Measurements from ENCODE around the gene KANSL1. TPM values are rescaled to one million over a fixed set of nuclear protein-coding genes. Genes with fewer than 3 reads are reported as not detected.
"Not testable (repeated sequence)": the region's sequence is repeated elsewhere in the genome, so short reads cannot be mapped to it uniquely, and the experiment has no call there.

KANSL1 gene
- polyA plus RNA-seq, 3 donors, result 3.1 to 31.9 (median 4.6) TPM

GRCh38 chr17:46224864-46225263, 31.6 kb upstream of the KANSL1 start:
- H3K27ac Mint-ChIP-seq; H3K79me2 ChIP-seq (ENCODE audit: insufficient read depth, low read length); H3K9me3 ChIP-seq (replicated peaks in 1 of 2; ENCODE audit: control insufficient read depth in 1 of 2, insufficient read depth in 1 of 2, low read length in 2 of 2); H3K27me3 Mint-ChIP-seq (ENCODE audit: low read depth in 3 of 3); H3K4me1 Mint-ChIP-seq; H3K9me3 Mint-ChIP-seq; DNase-seq; H3K36me3 Mint-ChIP-seq; H3K27me3 ChIP-seq (ENCODE audit: control insufficient read depth in 2 of 2, insufficient read depth in 2 of 2, low read length in 2 of 2); intact Hi-C loops (cut with micrococcal nuclease); H4K20me1 ChIP-seq (ENCODE audit: insufficient read depth, low read length); H3K4me2 ChIP-seq (replicated peaks; ENCODE audit: extremely low read depth, low read length, poor library complexity, severe bottlenecking); H3K4me1 ChIP-seq (ENCODE audit: control insufficient read depth in 1 of 2, insufficient read depth in 2 of 2, low read length in 2 of 2); H3K36me3 ChIP-seq (replicated peaks in 1 of 2; ENCODE audit: control insufficient read depth in 1 of 2, insufficient read depth in 2 of 2, low read length in 2 of 2): not testable (repeated sequence)
- H3K27ac ChIP-seq (ENCODE audit: low read depth in 1 of 2, low read length in 2 of 2), result peak overlapping the region in 1 of 2 donors; percentile 26
- peak overlapping the region; percentile 87 to 97 for H3K4me3 Mint-ChIP-seq
- WGBS (ENCODE audit: insufficient coverage), result 0% methylated on average over 23 of the region's 54 CpGs
- H2AFZ ChIP-seq (ENCODE audit: insufficient read depth, low read depth, low read length, poor library complexity, severe bottlenecking), result peak overlapping the region; percentile 78
- H3K4me3 ChIP-seq (replicated peaks in 1 of 3; ENCODE audit: low read depth in 2 of 3, low read length in 3 of 3), result peak overlapping the region; percentile 38 to 74 (median 60)
- H3K9ac ChIP-seq (ENCODE audit: insufficient read depth, low read length, poor library complexity, severe bottlenecking), result peak overlapping the region; percentile 59

GRCh38 chr17:46223041-46223440, 29.8 kb upstream of the KANSL1 start:
- H2AFZ ChIP-seq (ENCODE audit: insufficient read depth, low read depth, low read length, poor library complexity, severe bottlenecking); intact Hi-C loops (cut with micrococcal nuclease); H3K27ac ChIP-seq (ENCODE audit: low read depth in 1 of 2, low read length in 2 of 2); H3K9me3 ChIP-seq (replicated peaks in 1 of 2; ENCODE audit: control insufficient read depth in 1 of 2, insufficient read depth in 1 of 2, low read length in 2 of 2); H3K27me3 ChIP-seq (ENCODE audit: control insufficient read depth in 2 of 2, insufficient read depth in 2 of 2, low read length in 2 of 2); H3K36me3 Mint-ChIP-seq; H3K79me2 ChIP-seq (ENCODE audit: insufficient read depth, low read length); H3K4me3 ChIP-seq (replicated peaks in 1 of 3; ENCODE audit: low read depth in 2 of 3, low read length in 3 of 3); DNase-seq; H3K4me1 ChIP-seq (ENCODE audit: control insufficient read depth in 1 of 2, insufficient read depth in 2 of 2, low read length in 2 of 2); H3K4me2 ChIP-seq (replicated peaks; ENCODE audit: extremely low read depth, low read length, poor library complexity, severe bottlenecking); H3K4me1 Mint-ChIP-seq; H3K27ac Mint-ChIP-seq; H4K20me1 ChIP-seq (ENCODE audit: insufficient read depth, low read length); H3K9ac ChIP-seq (ENCODE audit: insufficient read depth, low read length, poor library complexity, severe bottlenecking); H3K27me3 Mint-ChIP-seq (ENCODE audit: low read depth in 3 of 3); H3K36me3 ChIP-seq (replicated peaks in 1 of 2; ENCODE audit: control insufficient read depth in 1 of 2, insufficient read depth in 2 of 2, low read length in 2 of 2); H3K9me3 Mint-ChIP-seq; H3K4me3 Mint-ChIP-seq: not testable (repeated sequence)
- no CpG with 5 or more reads among the region's 2 CpGs for WGBS (ENCODE audit: insufficient coverage)

- H3K4me1 Mint-ChIP-seq, result peaks cover 17% of the 10 kb centered on the region
- Histone ChIP-seq H3K9me3 (replicated peaks in 1 of 2; ENCODE audit: control insufficient read depth in 1 of 2, insufficient read depth in 1 of 2, low read length in 2 of 2) (no peaks in the 10 kb centered on the region), H3K27ac (ENCODE audit: low read depth in 1 of 2, low read length in 2 of 2) (no peak overlapping the region), H3K4me3 (replicated peaks in 1 of 3; ENCODE audit: low read depth in 2 of 3, low read length in 3 of 3) (no peak overlapping the region), H2AFZ (ENCODE audit: insufficient read depth, low read depth, low read length, poor library complexity, severe bottlenecking) (no peak overlapping the region), H3K27me3 (ENCODE audit: control insufficient read depth in 2 of 2, insufficient read depth in 2 of 2, low read length in 2 of 2) (no peaks in the 10 kb centered on the region), H3K36me3 (replicated peaks in 1 of 2; ENCODE audit: control insufficient read depth in 1 of 2, insufficient read depth in 2 of 2, low read length in 2 of 2) (peaks cover 2 to 13% of the 10 kb centered on the region in 2 donors), H3K4me1 (ENCODE audit: control insufficient read depth in 1 of 2, insufficient read depth in 2 of 2, low read length in 2 of 2) (peaks cover 4 to 5% of the 10 kb centered on the region in 2 donors), H3K79me2 (ENCODE audit: insufficient read depth, low read length) (peaks cover 13% of the 10 kb centered on the region), H4K20me1 (ENCODE audit: insufficient read depth, low read length) (no peaks in the 10 kb centered on the region), H3K9ac (ENCODE audit: insufficient read depth, low read length, poor library complexity, severe bottlenecking) (no peak overlapping the region), H3K4me2 (replicated peaks; ENCODE audit: extremely low read depth, low read length, poor library complexity, severe bottlenecking) (no peak overlapping the region)
- no peak for DNase-seq
- TF ChIP-seq CTCF (IDR thresholded peaks at IDR 0.05), result no peak
- 100% methylated on average over 1 of the region's 3 CpGs for WGBS (ENCODE audit: insufficient coverage)
- H3K36me3 Mint-ChIP-seq, result peaks cover 11% of the 10 kb centered on the region in 2 donors
- intact Hi-C loops (cut with micrococcal nuclease), result no loop called here
- no peak overlapping the region for H3K4me3 Mint-ChIP-seq
- H3K27me3 Mint-ChIP-seq (ENCODE audit: low read depth in 3 of 3), result peaks cover 0 to 3% (median 2%) of the 10 kb centered on the region in 3 donors
- no peaks in the 10 kb centered on the region for H3K9me3 Mint-ChIP-seq
- peak overlapping the region in 1 of 7 donors; percentile 14 for H3K27ac Mint-ChIP-seq
Observed at GRCh38 chr17:46216682-46217081, 23.5 kb upstream of the KANSL1 start.

Data from CD14-positive monocyte (primary cell).